Suprapubic skin (tissue), 4 donors: ENCODE results near the gene PRR15L.

Experiments
- EP300 ChIP-seq: sonication (generic); formaldehyde crosslinking; IDR thresholded peaks from one replicate; pipeline ENCODE4 v1.6.1; 2017; ENCODE audit warnings: antibody characterized with exemption
- POLR2A ChIP-seq, 2 donors: fragments of 450-650 bp; IDR thresholded peaks; one replicate each; pipeline ENCODE4 v1.6.1; 2017; ENCODE audit warnings: antibody characterized with exemption in 2 of 2, mild to moderate bottlenecking in 2 of 2, moderate library complexity in 2 of 2
- POLR2AphosphoS5 ChIP-seq, 3 donors: sonication (generic); formaldehyde crosslinking; IDR thresholded peaks; one replicate each; pipeline ENCODE4 v1.6.1; 2017; ENCODE audit warnings: antibody characterized with exemption in 3 of 3
- TF ChIP-seq, protein P1 (sequence below), 2 donors: fragments of 200-600 bp in 1 of 2; fragments of 450-650 bp in 1 of 2; sonication (generic) in 1 of 2; IDR thresholded peaks; one replicate each; pipeline ENCODE4 v1.5.1; 2016 to 2019; ENCODE audit warnings: antibody characterized with exemption in 2 of 2, mild to moderate bottlenecking in 1 of 2, moderate library complexity in 1 of 2

- TF ChIP-seq, protein P1, sequence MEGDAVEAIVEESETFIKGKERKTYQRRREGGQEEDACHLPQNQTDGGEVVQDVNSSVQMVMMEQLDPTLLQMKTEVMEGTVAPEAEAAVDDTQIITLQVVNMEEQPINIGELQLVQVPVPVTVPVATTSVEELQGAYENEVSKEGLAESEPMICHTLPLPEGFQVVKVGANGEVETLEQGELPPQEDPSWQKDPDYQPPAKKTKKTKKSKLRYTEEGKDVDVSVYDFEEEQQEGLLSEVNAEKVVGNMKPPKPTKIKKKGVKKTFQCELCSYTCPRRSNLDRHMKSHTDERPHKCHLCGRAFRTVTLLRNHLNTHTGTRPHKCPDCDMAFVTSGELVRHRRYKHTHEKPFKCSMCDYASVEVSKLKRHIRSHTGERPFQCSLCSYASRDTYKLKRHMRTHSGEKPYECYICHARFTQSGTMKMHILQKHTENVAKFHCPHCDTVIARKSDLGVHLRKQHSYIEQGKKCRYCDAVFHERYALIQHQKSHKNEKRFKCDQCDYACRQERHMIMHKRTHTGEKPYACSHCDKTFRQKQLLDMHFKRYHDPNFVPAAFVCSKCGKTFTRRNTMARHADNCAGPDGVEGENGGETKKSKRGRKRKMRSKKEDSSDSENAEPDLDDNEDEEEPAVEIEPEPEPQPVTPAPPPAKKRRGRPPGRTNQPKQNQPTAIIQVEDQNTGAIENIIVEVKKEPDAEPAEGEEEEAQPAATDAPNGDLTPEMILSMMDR (IDR thresholded peaks at IDR 0.05), result no peak
- no peak for TF ChIP-seq POLR2A (IDR thresholded peaks at IDR 0.05)
- no peak for TF ChIP-seq EP300
- TF ChIP-seq POLR2AphosphoS5 (IDR thresholded peaks at IDR 0.05), result no peak
Observed at GRCh38 chr17:47959825-47960655, 2.4 kb upstream of the PRR15L start.
